SK-N-SH treated with all-trans-retinoic acid at 6 μM for 48 hours (cell line): ENCODE results near the gene FAHD1.

ENCODE experiments used
- ATAC-seq: fragments of 200-7000 bp; cut with Tn5 transposase; 3 replicates; pipeline ENCODE4 v1.9.1; 2020; ENCODE audit warnings: mild to moderate bottlenecking, moderate library complexity
- ARNTL ChIP-seq: fragments of 450-650 bp; formaldehyde crosslinking; IDR thresholded peaks from 2 replicates; pipeline ENCODE4 v1.5.0; 2020; ENCODE audit warnings: low read depth, mild to moderate bottlenecking, moderate library complexity, borderline replicate concordance
- BACH2 ChIP-seq: fragments of 250-450 bp; sonication (Bioruptor Pico); IDR thresholded peaks from 2 replicates; pipeline ENCODE4 v1.9.0; 2021; ENCODE audit warnings: mild to moderate bottlenecking, borderline replicate concordance
- CSDC2 ChIP-seq: fragments of 250-450 bp; sonication (Bioruptor Pico); IDR thresholded peaks from 2 replicates; pipeline ENCODE4 v1.5.0; 2020; ENCODE audit warnings: mild to moderate bottlenecking, moderate library complexity
- ESRRG ChIP-seq: fragments of 250-450 bp; sonication (Bioruptor Pico); IDR thresholded peaks from 2 replicates; pipeline ENCODE4 v1.6.1; 2021; ENCODE audit warnings: mild to moderate bottlenecking
- GLIS3 ChIP-seq: fragments of 250-450 bp; sonication (Bioruptor Pico); IDR thresholded peaks from 2 replicates; pipeline ENCODE4 v1.5.0; 2020; ENCODE audit warnings: mild to moderate bottlenecking, moderate library complexity
- ISL1 ChIP-seq: fragments of 250-450 bp; sonication (Bioruptor Pico); IDR thresholded peaks from 2 replicates; pipeline ENCODE4 v2.1.2; 2022; ENCODE audit warnings: mild to moderate bottlenecking, moderate library complexity
- OSR1 ChIP-seq: fragments of 250-450 bp; sonication (Bioruptor Pico); IDR thresholded peaks from 2 replicates; pipeline ENCODE4 v1.8.0; 2022; ENCODE audit warnings: moderate library complexity, mild to moderate bottlenecking, inconsistent platforms
- PPARA ChIP-seq: fragments of 250-450 bp; sonication (Bioruptor Pico); IDR thresholded peaks from 2 replicates; pipeline ENCODE4 v1.5.0; 2020; ENCODE audit warnings: mild to moderate bottlenecking, borderline replicate concordance
- SNAI2 ChIP-seq: fragments of 250-450 bp; sonication (Bioruptor Pico); IDR thresholded peaks from 2 replicates; pipeline ENCODE4 v1.5.0; 2020; ENCODE audit warnings: mild to moderate bottlenecking, moderate library complexity
- TCF4 ChIP-seq: fragments of 250-450 bp; sonication (Bioruptor Pico); IDR thresholded peaks from 2 replicates; pipeline ENCODE4 v1.8.0; 2021; ENCODE audit warnings: mild to moderate bottlenecking, moderate library complexity, borderline replicate concordance
- TOX ChIP-seq: fragments of 250-450 bp; sonication (Bioruptor Pico); IDR thresholded peaks from 2 replicates; pipeline ENCODE4 v1.8.0; 2021; ENCODE audit warnings: mild to moderate bottlenecking, moderate library complexity, borderline replicate concordance
- ZC3H10 ChIP-seq: fragments of 250-450 bp; sonication (Bioruptor Pico); IDR thresholded peaks from 2 replicates; pipeline ENCODE4 v1.5.1; 2021; ENCODE audit warnings: mild to moderate bottlenecking, moderate library complexity
- ZFP3 ChIP-seq: fragments of 250-450 bp; sonication (Bioruptor Pico); IDR thresholded peaks from 2 replicates; pipeline ENCODE4 v1.5.0; 2020; ENCODE audit warnings: mild to moderate bottlenecking, moderate library complexity
- ZFP30 ChIP-seq: fragments of 450-650 bp; formaldehyde crosslinking; IDR thresholded peaks from 2 replicates; pipeline ENCODE4 v1.5.0; 2022; ENCODE audit warnings: mild to moderate bottlenecking, moderate library complexity
- ZNF565 ChIP-seq: fragments of 450-650 bp; formaldehyde crosslinking; conservative IDR thresholded peaks from 2 replicates; pipeline ENCODE4 v1.5.0; 2020; ENCODE audit warnings: low read depth, mild to moderate bottlenecking, moderate library complexity
- ZNF70 ChIP-seq: fragments of 450-650 bp; formaldehyde crosslinking; IDR thresholded peaks from 2 replicates; pipeline ENCODE4 v1.5.0; 2020; ENCODE audit warnings: mild to moderate bottlenecking, moderate library complexity
- ZNF8 ChIP-seq: fragments of 450-650 bp; formaldehyde crosslinking; IDR thresholded peaks from 2 replicates; pipeline ENCODE4 v1.5.0; 2020; ENCODE audit warnings: mild to moderate bottlenecking, moderate library complexity
- TF ChIP-seq, protein P1 (sequence below): fragments of 250-450 bp; sonication (Bioruptor Pico); IDR thresholded peaks from 2 replicates; pipeline ENCODE4 v1.8.0; 2020; ENCODE audit warnings: mild to moderate bottlenecking, moderate library complexity, borderline replicate concordance
- TF ChIP-seq, protein P2 (sequence below): fragments of 250-450 bp; sonication (Bioruptor Pico); IDR thresholded peaks from 2 replicates; pipeline ENCODE4 v1.8.0; 2021; ENCODE audit warnings: low read depth, mild to moderate bottlenecking, moderate library complexity, borderline replicate concordance
- TF ChIP-seq, protein P3 (sequence below): fragments of 250-450 bp; sonication (Bioruptor Pico); IDR thresholded peaks from 2 replicates; pipeline ENCODE4 v1.5.1; 2020; ENCODE audit warnings: low read depth, mild to moderate bottlenecking, moderate library complexity
- TF ChIP-seq, protein P4 (sequence below): fragments of 250-450 bp; sonication (Bioruptor Pico); IDR thresholded peaks from 2 replicates; pipeline ENCODE4 v1.5.0; 2020; ENCODE audit warnings: mild to moderate bottlenecking, moderate library complexity

FAHD1 gene

DNA sequence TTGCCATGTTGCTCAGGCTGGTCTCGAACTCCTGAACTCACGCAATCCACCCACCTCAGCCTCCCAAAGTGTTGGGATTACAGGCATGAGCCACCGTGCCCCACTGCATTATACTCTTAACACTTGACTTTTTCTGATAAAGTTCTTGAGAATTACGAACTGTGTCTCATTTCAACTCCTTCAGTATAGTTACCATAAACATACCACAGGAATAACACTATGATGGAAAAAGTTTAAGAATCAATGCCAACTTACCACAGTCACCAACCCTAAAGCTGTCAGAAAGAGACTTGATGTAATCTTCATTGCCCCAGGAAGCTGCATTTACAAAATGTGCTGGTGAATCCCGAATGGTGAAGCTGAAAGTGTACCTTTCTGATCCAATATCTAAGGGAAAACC is 34.7 kb downstream of the FAHD1 start (continued):
- TF ChIP-seq, protein P1, sequence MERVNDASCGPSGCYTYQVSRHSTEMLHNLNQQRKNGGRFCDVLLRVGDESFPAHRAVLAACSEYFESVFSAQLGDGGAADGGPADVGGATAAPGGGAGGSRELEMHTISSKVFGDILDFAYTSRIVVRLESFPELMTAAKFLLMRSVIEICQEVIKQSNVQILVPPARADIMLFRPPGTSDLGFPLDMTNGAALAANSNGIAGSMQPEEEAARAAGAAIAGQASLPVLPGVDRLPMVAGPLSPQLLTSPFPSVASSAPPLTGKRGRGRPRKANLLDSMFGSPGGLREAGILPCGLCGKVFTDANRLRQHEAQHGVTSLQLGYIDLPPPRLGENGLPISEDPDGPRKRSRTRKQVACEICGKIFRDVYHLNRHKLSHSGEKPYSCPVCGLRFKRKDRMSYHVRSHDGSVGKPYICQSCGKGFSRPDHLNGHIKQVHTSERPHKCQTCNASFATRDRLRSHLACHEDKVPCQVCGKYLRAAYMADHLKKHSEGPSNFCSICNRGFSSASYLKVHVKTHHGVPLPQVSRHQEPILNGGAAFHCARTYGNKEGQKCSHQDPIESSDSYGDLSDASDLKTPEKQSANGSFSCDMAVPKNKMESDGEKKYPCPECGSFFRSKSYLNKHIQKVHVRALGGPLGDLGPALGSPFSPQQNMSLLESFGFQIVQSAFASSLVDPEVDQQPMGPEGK: no peak
- no peak for TF ChIP-seq TOX (CRISPR knock-in tag)
- TF ChIP-seq, all 23 proteins: peak for 0

DNA sequence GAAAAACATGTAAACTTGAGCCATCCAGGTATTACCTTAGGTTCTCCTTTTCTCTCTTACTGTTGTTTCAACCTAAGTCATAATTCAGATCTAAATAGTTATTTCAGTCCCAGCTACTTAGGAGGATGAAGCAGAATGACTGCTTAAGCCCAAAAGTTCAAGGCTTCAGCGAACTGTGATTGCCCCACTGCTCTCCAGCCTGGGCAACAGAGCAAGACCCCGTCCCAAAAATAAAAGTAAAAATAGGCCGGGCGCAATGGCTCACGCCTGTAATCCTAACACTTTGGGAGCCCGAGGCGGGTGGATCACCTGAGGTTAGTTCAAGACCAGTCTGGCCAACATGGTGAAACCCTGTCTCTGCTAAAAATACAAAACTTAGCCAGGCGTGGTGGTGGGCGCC is 35.4 kb downstream of the FAHD1 start:
- TF ChIP-seq, protein P1: no peak
- no peak for TF ChIP-seq ZNF565
- TF ChIP-seq BACH2 (CRISPR knock-in tag): no peak
- TF ChIP-seq ZFP30 (CRISPR knock-in tag): no peak
- TF ChIP-seq, protein P2, sequence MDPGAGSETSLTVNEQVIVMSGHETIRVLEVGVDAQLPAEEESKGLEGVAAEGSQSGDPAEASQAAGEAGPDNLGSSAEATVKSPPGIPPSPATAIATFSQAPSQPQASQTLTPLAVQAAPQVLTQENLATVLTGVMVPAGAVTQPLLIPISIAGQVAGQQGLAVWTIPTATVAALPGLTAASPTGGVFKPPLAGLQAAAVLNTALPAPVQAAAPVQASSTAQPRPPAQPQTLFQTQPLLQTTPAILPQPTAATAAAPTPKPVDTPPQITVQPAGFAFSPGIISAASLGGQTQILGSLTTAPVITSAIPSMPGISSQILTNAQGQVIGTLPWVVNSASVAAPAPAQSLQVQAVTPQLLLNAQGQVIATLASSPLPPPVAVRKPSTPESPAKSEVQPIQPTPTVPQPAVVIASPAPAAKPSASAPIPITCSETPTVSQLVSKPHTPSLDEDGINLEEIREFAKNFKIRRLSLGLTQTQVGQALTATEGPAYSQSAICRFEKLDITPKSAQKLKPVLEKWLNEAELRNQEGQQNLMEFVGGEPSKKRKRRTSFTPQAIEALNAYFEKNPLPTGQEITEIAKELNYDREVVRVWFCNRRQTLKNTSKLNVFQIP: no peak
- no peak for TF ChIP-seq ISL1 (CRISPR knock-in tag)
- TF ChIP-seq OSR1 (CRISPR knock-in tag): no peak
- no peak for TF ChIP-seq PPARA (CRISPR knock-in tag)
- no peak for TF ChIP-seq ZC3H10
- no peak for TF ChIP-seq ZNF8
- no peak for TF ChIP-seq TOX (CRISPR knock-in tag)
- no peak for TF ChIP-seq SNAI2
- no peak for TF ChIP-seq ZFP3
- no peak for TF ChIP-seq GLIS3 (CRISPR knock-in tag)
- TF ChIP-seq ARNTL: no peak
- no peak for ATAC-seq

DNA sequence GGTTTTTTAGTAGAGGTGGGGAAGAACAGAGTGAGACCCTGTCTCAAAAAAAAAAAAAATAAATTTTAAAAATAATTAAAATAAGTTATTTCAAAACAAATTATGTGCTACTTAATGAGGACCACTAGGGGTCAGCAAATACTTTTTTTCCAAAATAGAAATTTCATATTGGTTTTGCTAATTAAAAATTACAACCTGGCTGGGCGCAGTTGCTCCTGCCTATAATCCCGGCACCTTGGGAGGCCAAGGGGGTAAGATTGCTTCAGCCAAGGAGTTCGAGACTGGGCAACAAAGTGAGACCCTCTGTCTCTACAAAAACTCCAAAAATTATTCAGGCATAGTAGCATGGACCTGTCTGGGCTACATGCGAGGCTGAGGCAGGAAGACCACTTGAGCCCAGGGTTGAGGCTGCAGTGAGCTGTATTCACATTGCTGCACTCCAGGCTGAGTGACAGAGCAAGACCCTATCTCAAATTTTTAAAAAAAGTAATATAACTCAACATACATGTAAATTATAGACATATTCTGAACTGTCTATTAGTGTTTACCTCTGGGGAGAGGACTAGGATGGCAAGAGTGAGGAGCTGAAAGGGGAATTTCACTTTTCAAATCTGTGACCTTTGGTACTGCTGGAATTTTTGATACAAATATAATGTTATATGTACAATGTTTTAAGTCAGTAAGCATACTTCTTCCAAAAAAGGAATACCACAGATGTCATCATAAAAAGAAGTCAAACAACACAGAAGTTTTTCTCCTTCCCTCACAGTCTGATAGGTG is 36.9 kb downstream of the FAHD1 start:
- TF ChIP-seq ZFP30 (CRISPR knock-in tag) (no peak), ARNTL (no peak)
- TF ChIP-seq, protein P2: no peak
- peak; percentile 56 for ATAC-seq

DNA sequence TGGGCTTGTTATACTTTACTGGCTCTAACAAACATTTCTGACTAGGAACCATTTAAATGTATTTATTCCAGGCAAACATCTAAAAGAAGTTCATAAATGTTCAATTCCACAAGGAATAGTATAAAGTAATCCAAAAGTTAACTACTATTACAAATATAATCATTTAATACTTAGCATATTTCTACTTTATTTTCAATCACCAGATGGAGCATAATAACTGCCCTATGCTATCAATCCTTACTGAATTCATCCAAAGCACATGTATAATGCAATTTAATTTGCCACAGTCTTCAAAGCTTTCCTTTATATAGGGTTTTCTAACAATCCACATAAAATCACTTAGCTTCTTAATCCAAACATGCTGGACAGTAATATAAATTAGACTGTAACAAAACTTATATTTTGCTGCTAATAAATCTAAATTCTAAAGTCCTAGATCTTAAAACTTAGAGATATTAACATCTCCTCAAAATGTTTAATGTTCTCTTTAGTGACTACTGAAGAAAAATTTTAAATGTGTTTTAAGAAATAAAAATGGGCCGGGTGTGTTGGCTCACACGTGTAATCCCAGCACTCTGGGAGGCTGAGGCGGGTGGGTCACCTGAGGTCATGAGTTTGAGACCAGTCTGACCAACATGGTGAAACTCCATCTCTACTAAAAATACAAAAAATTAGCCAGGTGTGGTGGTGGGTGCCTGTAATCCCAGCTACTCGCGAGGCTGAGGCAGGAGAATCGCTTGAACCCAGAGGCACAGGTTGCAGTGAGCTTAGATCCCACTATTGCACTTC is 39.1 kb downstream of the FAHD1 start:
- no peak for ATAC-seq
- TF ChIP-seq BACH2 (CRISPR knock-in tag): no peak
- no peak for TF ChIP-seq ESRRG (CRISPR knock-in tag)
- TF ChIP-seq, protein P3, sequence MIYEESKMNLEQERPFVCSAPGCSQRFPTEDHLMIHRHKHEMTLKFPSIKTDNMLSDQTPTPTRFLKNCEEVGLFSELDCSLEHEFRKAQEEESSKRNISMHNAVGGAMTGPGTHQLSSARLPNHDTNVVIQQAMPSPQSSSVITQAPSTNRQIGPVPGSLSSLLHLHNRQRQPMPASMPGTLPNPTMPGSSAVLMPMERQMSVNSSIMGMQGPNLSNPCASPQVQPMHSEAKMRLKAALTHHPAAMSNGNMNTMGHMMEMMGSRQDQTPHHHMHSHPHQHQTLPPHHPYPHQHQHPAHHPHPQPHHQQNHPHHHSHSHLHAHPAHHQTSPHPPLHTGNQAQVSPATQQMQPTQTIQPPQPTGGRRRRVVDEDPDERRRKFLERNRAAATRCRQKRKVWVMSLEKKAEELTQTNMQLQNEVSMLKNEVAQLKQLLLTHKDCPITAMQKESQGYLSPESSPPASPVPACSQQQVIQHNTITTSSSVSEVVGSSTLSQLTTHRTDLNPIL (CRISPR knock-in tag): no peak
- TF ChIP-seq, protein P4, sequence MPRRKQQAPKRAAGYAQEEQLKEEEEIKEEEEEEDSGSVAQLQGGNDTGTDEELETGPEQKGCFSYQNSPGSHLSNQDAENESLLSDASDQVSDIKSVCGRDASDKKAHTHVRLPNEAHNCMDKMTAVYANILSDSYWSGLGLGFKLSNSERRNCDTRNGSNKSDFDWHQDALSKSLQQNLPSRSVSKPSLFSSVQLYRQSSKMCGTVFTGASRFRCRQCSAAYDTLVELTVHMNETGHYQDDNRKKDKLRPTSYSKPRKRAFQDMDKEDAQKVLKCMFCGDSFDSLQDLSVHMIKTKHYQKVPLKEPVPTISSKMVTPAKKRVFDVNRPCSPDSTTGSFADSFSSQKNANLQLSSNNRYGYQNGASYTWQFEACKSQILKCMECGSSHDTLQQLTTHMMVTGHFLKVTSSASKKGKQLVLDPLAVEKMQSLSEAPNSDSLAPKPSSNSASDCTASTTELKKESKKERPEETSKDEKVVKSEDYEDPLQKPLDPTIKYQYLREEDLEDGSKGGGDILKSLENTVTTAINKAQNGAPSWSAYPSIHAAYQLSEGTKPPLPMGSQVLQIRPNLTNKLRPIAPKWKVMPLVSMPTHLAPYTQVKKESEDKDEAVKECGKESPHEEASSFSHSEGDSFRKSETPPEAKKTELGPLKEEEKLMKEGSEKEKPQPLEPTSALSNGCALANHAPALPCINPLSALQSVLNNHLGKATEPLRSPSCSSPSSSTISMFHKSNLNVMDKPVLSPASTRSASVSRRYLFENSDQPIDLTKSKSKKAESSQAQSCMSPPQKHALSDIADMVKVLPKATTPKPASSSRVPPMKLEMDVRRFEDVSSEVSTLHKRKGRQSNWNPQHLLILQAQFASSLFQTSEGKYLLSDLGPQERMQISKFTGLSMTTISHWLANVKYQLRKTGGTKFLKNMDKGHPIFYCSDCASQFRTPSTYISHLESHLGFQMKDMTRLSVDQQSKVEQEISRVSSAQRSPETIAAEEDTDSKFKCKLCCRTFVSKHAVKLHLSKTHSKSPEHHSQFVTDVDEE (CRISPR knock-in tag): no peak
- no peak for TF ChIP-seq ZFP3
- TF ChIP-seq TCF4 (CRISPR knock-in tag): no peak
- TF ChIP-seq CSDC2: no peak
- TF ChIP-seq TOX (CRISPR knock-in tag): no peak
- no peak for TF ChIP-seq ZNF8
- TF ChIP-seq ISL1 (CRISPR knock-in tag): no peak
- TF ChIP-seq SNAI2: no peak
- TF ChIP-seq ZNF70 (CRISPR knock-in tag): no peak
- TF ChIP-seq, all 23 proteins: peak for 0
